CD4-positive, alpha-beta T cell treated with Interferon alpha-2 for 1 hour (primary cell): ENCODE results near the gene ANKRD44.
A peak's percentile ranks its signal among the peaks of the same experiment; 100 is the strongest.

Experiments
- DNase-seq, 2 donors: peaks; one replicate each; pipeline ENCODE4 v3.0.0-alpha.2; 2020 to 2022

Gene ANKRD44

GRCh38 chr2:197101519-197101918, 209.1 kb downstream of the ANKRD44 start:
- DNase-seq: no peak

- DNase-seq: no peak
These were observed 212.8 kb downstream of the ANKRD44 start for GRCh38 chr2:197097578-197098366.

GRCh38 chr2:197096649-197097048, 213.9 kb downstream of the ANKRD44 start:
- DNase-seq: no peak

- no peak for DNase-seq
These were observed 218.1 kb downstream of the ANKRD44 start for GRCh38 chr2:197092431-197092830.

GRCh38 chr2:197090742-197091367, 219.7 kb downstream of the ANKRD44 start:
- DNase-seq: no peak

GRCh38 chr2:197089655-197090054, 220.9 kb downstream of the ANKRD44 start:
- no peak for DNase-seq

- DNase-seq: no peak
These were observed 221.9 kb downstream of the ANKRD44 start for GRCh38 chr2:197088694-197089093.

GRCh38 chr2:197086500-197086899, 224.1 kb downstream of the ANKRD44 start:
- peak in 1 of 2 donors; percentile 48 for DNase-seq

- no peak for DNase-seq
These were observed 224.9 kb downstream of the ANKRD44 start for GRCh38 chr2:197085665-197086064.

GRCh38 chr2:197081294-197081693, 229.3 kb downstream of the ANKRD44 start:
- no peak for DNase-seq

- DNase-seq: no peak
These were observed 229.9 kb downstream of the ANKRD44 start for GRCh38 chr2:197080578-197081216.

GRCh38 chr2:197079832-197080555, 230.6 kb downstream of the ANKRD44 start:
- no peak for DNase-seq

- no peak for DNase-seq
These were observed 231.2 kb downstream of the ANKRD44 start for GRCh38 chr2:197079414-197079813.

GRCh38 chr2:197078535-197078934, 232.0 kb downstream of the ANKRD44 start:
- no peak for DNase-seq

GRCh38 chr2:197077336-197077735, 233.2 kb downstream of the ANKRD44 start:
- DNase-seq: no peak

- no peak for DNase-seq
These were observed 233.9 kb downstream of the ANKRD44 start for GRCh38 chr2:197076652-197077051.

GRCh38 chr2:197075754-197076337, 234.7 kb downstream of the ANKRD44 start:
- peak in 1 of 2 donors; percentile 38 for DNase-seq

- no peak for DNase-seq
These were observed 235.3 kb downstream of the ANKRD44 start for GRCh38 chr2:197075281-197075680.

GRCh38 chr2:197073701-197074433, 236.7 kb downstream of the ANKRD44 start:
- DNase-seq: no peak

GRCh38 chr2:197073270-197073669, 237.3 kb downstream of the ANKRD44 start:
- DNase-seq: no peak

- no peak for DNase-seq
These were observed 238.0 kb downstream of the ANKRD44 start for GRCh38 chr2:197072533-197072932.

GRCh38 chr2:197071790-197072436, 238.7 kb downstream of the ANKRD44 start:
- no peak for DNase-seq
